Stimulated activated CD4-positive, alpha-beta T cell treated with anti-CD3 and anti-CD28 coated beads, Interleukin-4, amount 100 ng/mL, for 4 hours (primary cell): ENCODE data around the gene ZDHHC21.

Experiments
- DNase-seq, 2 experiments: peaks; one replicate each; pipeline ENCODE4 v3.0.0-alpha.2; 2020

ZDHHC21 gene

GRCh38 chr9:14597171-14597799 is 95.9 kb downstream of the ZDHHC21 start:
- DNase-seq, result no peak

DNA sequence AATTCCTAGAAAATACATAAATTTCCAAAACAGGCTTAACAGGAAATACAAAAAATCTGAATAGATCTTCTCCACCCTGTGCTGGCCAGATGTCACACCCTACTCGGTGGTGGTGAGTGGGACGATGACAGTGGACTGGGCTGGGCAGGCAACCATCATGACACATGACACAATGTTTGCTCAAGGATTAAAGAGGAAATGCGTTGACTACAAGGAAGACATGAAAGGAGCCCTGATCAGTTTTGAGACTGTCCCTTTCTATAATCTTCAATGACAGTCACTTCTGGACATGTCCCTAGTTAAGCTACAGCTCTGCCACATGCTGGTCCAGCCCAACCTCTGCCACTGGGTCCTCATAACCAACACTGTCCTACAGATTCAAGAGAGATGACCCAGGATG is 99.8 kb downstream of the ZDHHC21 start:
- DNase-seq, result no peak

DNA sequence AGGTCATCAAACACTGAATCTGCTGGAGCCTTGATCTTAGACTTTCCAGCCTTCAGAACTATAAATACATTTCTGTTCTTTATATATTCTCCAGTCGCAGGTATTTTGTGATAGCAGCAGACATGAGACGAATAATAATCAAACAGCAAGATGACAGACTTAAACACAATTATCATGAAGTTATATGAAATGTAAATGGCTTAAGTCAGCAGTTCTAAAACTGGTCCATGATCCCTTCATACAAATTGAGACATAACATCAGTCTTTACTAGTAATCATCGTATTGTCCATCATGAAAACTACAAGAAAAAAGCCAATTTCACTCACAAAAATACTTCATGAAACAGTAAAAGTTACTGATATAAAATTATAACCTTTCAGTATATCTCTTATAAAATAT is 101.8 kb downstream of the ZDHHC21 start:
- no peak for DNase-seq

- no peak for DNase-seq
Measured at GRCh38 chr9:14585730-14586473, 107.3 kb downstream of the ZDHHC21 start.

DNA sequence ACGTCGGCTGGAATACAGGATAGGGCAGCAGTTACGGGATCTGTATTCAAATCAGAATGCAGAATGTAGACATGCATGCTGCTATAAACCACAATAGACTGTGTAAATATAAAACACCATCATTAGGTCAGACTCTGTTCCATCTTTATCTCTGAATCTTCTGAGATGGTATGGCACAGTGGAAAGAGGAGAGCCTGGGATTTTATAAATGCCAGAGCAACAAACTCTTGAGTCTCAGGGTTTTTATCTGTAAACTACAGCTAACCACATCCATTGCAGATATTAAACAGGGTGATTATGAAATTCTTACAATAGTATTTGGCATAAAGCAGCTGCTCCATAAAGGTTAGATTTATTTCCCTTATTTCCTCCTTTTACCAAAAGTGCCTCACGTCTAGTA is 108.7 kb downstream of the ZDHHC21 start:
- DNase-seq, result no peak

- DNase-seq, result no peak
Measured at GRCh38 chr9:14578030-14578429, 115.2 kb downstream of the ZDHHC21 start.

DNA sequence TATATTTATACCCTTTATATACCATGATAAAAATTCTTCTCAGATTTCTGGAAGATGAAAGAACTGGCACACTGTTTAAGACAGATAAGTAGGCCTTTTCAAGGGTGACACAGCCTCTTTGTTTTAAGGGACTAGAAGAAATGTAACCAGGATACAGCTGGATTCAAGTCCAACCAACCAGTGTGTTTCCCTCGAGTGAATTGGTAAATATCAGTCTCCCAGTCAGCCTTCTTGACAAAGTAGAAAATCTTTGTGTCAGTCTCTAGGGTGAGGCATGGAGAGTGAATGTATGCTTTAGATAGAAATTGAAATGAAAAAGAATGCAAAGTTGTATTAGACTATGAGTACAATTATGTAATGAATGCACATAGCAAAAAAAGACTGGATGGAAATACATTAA is 119.1 kb downstream of the ZDHHC21 start:
- no peak for DNase-seq

DNA sequence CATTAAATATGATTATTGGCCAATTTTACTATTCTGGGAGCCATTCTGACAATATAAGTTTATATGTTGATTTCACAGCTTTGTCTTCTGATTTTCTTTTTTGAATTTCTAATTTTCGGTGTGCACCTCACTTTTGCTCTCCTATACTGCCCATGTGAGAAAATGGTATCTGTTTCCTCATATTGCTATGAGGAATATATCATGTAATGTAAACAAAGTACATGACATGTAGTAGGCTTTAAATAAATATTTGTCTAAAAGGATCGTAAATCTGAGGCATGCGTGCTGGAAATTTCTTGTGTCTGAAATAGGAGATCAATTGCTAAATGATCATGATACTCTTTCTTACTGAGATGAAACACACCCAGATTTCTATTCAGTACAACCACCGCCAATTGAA is 119.9 kb downstream of the ZDHHC21 start:
- DNase-seq, result no peak

DNA sequence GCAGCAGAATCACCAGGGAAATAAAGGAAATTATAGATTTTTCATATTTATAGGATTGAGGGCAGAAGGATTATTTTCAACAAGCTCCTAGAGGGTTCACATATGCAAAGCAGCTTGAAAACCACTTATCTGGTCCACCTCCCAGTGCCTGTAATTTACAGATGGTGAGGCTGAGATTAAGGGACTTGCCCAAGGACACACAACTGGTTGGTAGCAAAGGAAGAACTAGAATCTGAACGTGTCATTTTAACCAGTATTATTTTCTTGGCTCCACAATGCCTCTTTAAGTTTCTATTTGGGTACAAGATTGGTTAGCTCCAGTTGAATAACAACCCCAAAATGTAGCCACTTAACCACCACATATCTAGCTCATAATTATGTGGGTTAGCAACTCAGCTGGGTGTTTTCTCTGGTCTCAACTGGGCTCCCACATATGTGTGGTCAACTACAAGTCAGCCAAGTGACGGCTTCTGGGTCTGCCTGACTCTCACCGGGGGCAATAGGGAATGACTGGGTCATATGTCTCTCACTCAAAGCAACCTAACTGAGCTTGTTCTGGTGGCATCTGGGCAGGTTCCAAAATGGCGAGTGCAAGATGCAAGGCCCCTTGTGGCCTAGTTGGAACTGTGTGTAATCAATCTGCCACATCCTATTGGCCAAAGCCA is 127.7 kb downstream of the ZDHHC21 start:
- no peak for DNase-seq

GRCh38 chr9:14563902-14564624 is 129.2 kb downstream of the ZDHHC21 start:
- no peak for DNase-seq

GRCh38 chr9:14561929-14562405 is 131.3 kb downstream of the ZDHHC21 start:
- DNase-seq, result no peak
